ENCODE data around the gene TLX1.
A peak's percentile ranks its signal among the peaks of the same experiment; 100 is the strongest.
"Not testable (repeated sequence)": the region's sequence is repeated elsewhere in the genome, so short reads cannot be mapped to it uniquely, and the experiment has no call there.

The TLX1 gene

DNA sequence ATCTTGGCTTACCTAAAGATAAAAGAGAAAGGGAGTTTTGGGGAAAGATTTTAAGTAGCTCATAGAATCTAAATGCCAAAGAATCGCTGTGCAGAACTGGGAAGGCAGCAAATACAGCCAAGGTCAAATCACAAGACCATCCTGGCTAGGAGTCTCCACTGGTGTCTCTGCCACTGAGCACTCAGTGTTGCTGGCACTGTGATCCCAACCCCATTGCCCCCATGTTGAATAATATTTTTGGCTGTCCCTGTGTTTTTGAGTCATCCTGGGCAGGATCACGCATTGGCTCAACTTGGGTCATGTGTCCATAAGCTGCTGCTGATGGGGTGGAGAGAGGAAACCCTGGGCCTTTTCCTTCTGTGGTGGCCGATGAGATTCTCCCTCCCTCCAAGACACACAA lies 21.2 kb downstream of the TLX1 start:
- DNase-seq (ENCODE audit: low read depth), result no peak

GRCh38 chr10:101154506-101154905 lies 23.4 kb downstream of the TLX1 start:
- not testable (repeated sequence) for DNase-seq (ENCODE audit: low read depth)

DNA sequence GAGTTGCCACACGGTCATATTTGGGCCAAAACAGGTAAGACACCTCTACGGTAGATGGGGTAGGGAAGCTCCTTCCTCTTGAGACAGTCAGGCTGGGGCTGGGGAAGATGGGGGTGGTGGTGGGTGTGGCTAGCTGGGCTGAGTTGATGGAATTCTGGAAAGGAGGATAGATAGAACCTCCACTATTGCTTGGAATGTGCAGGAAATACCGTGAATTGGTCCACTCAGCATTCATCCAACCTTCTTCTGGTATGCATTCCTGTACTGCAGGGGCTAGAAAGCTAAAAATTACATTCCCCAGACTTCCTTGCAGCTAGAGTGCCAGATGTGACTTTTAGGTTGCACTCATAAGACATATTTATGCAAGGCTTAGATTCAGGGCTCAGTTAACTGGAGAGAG lies 24.8 kb downstream of the TLX1 start:
- DNase-seq (ENCODE audit: low read depth), result no peak

- no peak for DNase-seq (ENCODE audit: low read depth)
Observed at GRCh38 chr10:101157756-101158458, 26.8 kb downstream of the TLX1 start.

- no peak for DNase-seq (ENCODE audit: low read depth)
Observed at GRCh38 chr10:101158459-101159058, 27.5 kb downstream of the TLX1 start.

GRCh38 chr10:101161494-101162299 lies 30.6 kb downstream of the TLX1 start:
- DNase-seq (ENCODE audit: low read depth), result peak; percentile 61

- no peak for DNase-seq (ENCODE audit: low read depth)
Observed at GRCh38 chr10:101162677-101163076, 31.6 kb downstream of the TLX1 start.

GRCh38 chr10:101164020-101164419 lies 32.9 kb downstream of the TLX1 start:
- no peak for DNase-seq (ENCODE audit: low read depth)

DNA sequence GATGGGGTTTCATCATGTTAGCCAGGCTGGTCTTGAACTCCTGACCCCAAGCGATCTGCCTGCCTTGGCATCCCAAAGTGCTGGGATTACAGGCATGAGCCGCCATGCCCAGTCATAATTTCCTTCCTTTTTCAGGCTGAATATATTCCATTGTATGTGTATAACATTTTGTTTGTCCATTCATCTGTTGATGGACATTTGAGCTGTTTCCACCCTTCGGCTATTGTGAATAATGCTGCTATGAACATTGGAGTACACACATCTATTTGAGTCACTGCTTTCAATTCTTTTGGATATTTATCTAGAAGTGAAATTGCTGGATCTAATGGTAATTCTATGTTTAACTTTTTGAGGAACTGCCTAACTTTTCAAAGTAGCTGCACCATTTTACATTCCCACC lies 34.6 kb downstream of the TLX1 start:
- no peak for DNase-seq (ENCODE audit: low read depth)

DNA sequence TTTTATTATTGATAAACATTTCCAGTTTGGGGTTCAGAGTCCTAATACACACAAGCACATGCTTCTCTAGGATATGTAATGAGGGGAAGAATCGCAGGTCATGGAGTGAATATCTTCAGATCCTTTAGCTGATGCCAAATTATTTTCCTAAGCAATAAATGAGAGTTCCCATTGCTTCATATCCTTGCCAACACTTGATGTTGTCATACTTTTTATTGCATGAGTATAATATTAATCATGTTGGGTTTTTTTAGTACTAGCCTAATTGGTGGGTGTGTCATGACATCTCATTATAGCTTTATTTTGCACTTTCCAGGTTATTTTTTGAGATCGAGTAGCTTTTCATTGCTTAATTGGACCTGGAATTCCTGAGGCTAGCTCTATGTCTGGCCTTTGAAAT lies 35.3 kb downstream of the TLX1 start:
- no peak for DNase-seq (ENCODE audit: low read depth)

DNA sequence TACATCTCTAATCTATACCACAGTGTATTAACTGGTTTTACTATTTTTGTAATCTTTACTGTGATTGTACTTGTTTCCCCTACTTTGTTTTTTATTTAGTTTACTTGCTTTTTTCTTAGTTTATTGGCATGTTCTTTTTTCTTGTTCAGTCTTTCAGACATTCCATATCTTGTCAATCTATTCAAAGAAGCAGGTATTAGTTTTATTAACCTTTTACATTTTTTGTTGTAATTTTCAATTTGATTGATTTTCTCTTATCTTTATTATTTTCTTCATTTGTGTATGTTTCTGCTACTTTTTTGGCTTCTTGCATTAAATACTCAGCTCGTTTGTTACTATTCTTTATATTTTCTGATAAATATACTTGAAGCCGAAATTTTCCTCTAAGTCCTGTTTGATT lies 41.6 kb downstream of the TLX1 start:
- no peak for DNase-seq (ENCODE audit: low read depth)

DNA sequence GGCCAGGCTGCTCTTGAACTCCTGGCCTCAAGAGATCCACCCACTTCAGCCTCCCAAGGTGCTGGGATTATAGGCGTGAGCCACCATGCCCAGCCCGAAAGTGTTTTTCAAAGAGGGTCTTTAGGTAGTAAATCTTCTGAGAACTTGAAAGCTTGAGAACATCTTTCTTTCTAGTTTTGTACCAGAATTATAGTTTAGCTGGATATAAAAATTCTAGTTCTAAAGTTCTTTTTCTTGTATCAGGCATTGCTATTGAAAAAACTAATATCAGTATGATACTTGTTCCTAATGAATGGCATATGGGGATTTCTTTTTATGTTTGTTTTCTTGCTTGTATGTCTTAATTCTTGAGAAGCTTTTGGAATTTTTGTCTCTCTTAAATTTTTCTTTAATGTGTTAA lies 43.2 kb downstream of the TLX1 start:
- no peak for DNase-seq (ENCODE audit: low read depth)

DNA sequence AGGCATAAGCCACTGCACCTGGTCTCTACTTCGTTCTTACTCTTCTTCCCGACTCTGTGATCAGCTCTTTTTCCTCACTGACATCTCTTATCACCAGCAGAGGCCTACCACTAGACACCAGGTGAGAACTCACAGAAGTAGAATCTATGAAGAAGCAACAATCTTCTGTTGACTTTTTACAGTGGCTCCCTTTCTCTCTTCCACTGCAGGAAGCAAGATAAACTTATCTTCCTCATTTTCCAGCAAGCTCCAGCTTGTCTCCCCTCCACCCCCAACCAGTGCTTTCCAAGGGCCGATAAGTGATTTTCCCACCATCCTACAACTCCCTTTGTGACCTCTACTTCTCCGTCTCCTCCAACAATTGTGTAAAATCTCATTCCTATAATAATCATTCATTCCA lies 45.5 kb downstream of the TLX1 start:
- no peak for DNase-seq (ENCODE audit: low read depth)

- DNase-seq (ENCODE audit: low read depth), result no peak
Observed at GRCh38 chr10:101182936-101183335, 51.8 kb downstream of the TLX1 start.

GRCh38 chr10:101183458-101184183 lies 52.5 kb downstream of the TLX1 start:
- no peak for DNase-seq (ENCODE audit: low read depth)
